ENCODE data around the gene B3GALT5.

DNA sequence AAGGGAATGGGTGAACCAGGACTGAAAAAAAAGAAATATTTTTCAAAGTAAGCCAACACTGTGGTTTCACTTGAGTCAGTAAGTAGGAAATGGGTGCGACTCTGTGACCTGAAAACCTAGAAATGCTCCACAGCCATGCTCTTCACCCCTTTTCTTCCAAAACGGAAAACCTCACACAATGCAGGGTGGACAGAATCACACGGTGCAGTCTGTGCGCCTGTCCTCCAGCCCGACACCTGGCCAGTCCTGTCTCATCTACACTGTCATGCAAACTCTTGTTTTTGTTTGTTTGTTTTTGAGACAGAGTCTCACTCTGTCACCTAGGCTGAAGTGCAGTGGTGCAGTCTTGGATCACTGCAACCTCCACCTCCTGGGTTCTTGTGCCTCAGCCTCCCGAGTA is 53.3 kb downstream of the B3GALT5 start:
- TF ChIP-seq, protein P1, sequence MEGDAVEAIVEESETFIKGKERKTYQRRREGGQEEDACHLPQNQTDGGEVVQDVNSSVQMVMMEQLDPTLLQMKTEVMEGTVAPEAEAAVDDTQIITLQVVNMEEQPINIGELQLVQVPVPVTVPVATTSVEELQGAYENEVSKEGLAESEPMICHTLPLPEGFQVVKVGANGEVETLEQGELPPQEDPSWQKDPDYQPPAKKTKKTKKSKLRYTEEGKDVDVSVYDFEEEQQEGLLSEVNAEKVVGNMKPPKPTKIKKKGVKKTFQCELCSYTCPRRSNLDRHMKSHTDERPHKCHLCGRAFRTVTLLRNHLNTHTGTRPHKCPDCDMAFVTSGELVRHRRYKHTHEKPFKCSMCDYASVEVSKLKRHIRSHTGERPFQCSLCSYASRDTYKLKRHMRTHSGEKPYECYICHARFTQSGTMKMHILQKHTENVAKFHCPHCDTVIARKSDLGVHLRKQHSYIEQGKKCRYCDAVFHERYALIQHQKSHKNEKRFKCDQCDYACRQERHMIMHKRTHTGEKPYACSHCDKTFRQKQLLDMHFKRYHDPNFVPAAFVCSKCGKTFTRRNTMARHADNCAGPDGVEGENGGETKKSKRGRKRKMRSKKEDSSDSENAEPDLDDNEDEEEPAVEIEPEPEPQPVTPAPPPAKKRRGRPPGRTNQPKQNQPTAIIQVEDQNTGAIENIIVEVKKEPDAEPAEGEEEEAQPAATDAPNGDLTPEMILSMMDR (IDR thresholded peaks at IDR 0.05; ENCODE audit: low read length): no peak
- no peak for TF ChIP-seq EZH2phosphoT487 (IDR thresholded peaks at IDR 0.05; ENCODE audit: low read length)

All from MM.1S (cell line).